Testis (tissue), 2 donors: ENCODE data around the gene NUDT22.

Experiments used
- POLR2A ChIP-seq: fragments of 450-650 bp; IDR thresholded peaks from one replicate; pipeline ENCODE4 v1.6.1; 2017; ENCODE audit warnings: antibody characterized with exemption, mild to moderate bottlenecking, moderate library complexity
- TF ChIP-seq, protein P1 (sequence below), 3 experiments: fragments of 450-650 bp in 2 of 3; fragments of 200-600 bp in 1 of 3; sonication (generic) in 1 of 3; IDR thresholded peaks; one replicate each; pipeline ENCODE4 v1.5.1; 2016 to 2019; ENCODE audit warnings: antibody characterized with exemption in 3 of 3, mild to moderate bottlenecking in 2 of 3, moderate library complexity in 1 of 3

DNA sequence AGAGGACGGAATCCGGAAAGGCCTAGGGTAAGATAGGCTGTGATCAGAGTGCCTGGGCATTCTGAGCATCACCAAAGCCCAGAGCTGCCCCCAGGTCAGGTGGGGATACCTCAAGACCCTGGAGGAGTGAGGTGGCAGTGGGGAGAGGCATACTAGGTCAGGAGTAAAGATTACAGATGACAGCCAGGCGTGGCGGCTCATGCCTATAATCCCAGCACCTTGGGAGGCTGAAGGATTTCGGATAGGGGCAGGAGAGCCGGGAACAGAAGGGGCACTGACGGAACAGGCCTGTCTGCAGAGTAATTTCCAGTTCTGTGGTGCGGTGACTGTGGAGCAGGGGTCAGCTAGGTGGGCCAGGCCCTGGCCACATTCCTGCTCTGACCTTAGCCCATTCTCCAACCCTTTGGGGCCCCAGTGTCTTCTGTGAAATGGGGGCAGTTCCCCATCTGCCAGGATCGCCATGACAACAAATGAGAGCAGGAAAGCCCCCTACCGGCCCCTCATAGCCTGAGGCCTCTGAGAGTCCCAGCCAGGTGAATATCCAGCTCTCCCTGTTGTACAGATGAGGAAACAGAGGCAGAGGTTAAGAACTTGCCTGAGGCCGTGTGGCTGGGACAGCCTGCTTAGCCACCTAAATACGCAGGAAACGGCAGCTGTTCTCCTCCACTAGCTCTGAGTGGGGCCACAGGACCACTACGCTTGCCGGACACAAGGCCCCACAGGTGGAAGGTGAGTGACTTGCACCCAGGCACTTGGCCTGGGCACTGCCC, 49.1 kb downstream of the NUDT22 start:
- TF ChIP-seq, protein P1, sequence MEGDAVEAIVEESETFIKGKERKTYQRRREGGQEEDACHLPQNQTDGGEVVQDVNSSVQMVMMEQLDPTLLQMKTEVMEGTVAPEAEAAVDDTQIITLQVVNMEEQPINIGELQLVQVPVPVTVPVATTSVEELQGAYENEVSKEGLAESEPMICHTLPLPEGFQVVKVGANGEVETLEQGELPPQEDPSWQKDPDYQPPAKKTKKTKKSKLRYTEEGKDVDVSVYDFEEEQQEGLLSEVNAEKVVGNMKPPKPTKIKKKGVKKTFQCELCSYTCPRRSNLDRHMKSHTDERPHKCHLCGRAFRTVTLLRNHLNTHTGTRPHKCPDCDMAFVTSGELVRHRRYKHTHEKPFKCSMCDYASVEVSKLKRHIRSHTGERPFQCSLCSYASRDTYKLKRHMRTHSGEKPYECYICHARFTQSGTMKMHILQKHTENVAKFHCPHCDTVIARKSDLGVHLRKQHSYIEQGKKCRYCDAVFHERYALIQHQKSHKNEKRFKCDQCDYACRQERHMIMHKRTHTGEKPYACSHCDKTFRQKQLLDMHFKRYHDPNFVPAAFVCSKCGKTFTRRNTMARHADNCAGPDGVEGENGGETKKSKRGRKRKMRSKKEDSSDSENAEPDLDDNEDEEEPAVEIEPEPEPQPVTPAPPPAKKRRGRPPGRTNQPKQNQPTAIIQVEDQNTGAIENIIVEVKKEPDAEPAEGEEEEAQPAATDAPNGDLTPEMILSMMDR (IDR thresholded peaks at IDR 0.05), result no peak
- TF ChIP-seq POLR2A, result no peak
